H4 (cell line): ENCODE data around the gene INF2. TPM values are rescaled to one million over a fixed set of nuclear protein-coding genes. Genes with fewer than 3 reads are reported as not detected.

Experiments used
- DNase-seq: peaks from one replicate; pipeline ENCODE4 v3.0.0-alpha.2; 2015; ENCODE audit warnings: low spot score
- total RNA-seq: library from RNA; depleted of rRNA; stranded (reverse); fragments of >200 nt; shearing (Covaris generic); gene quantifications from 2 replicates; pipeline ENCODE4 v1.2.3, GENCODE V29; 2014; rRNA removed

The INF2 gene
- total RNA-seq, 1 experiment from 2014 or later: 13.0 TPM

DNA sequence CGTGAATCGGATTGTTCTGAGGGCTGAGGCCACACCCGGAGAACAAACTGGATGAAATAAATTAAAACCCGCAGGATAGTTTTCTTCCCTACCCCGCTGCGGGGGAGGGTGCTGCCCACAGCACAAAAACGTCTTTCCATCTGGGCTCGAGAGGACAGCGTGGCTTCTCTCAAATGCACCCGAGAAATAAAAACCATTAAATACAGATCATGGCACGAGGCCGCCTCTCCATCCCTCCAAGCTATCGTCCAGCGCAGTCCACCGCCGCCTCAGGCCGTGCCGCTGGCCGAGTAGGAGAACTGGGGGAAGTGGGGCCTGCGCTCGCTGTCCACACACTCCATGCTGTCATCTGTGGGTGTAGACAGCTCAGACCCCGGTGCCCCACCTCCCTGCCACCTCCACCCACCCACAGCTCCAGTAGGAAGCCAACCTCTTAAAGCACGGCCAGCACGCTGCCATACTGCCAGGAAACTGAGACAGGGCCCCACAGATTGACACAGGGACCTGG is 80.7 kb downstream of the INF2 start:
- DNase-seq: no peak

DNA sequence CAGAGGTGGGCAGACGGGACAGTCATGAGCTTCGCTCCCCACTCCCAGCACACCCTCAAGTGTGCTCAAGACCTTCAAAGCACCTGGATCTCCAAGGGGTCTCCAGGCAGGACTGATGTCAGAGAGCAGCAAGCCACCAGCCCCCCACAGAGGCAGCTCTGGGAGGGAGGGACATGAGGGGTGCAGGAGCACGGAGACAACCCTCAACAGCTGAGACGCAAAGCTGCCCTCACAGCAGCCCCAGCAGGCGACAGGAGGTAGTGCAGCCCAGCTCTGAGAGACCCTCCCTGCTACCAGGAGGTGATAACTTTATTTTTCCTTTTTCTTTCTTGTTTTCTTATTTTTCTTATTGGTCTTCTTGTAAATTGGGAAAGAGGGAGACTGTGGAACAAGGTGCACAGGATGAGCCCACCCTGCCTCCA is 81.4 kb downstream of the INF2 start:
- no peak for DNase-seq

DNA sequence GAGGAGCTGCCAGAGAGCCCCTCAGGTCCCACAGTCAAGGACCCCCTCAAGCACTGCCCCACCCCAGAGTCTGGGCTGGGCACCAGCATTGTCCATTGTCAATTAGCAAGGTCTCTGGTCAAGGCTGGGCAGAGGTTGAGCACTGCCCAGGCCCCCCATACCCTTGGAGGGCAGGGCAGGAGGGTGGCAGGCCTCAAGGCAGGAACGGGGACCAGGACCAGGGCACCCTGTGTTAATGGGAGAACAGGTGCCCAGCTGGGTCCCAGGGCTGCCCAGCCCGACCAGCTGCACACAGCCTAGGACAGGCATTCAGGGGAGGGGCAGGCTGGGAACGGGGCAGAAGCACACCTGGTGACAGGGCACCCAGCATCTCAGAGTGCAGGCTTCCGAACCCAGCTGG is 82.0 kb downstream of the INF2 start:
- DNase-seq: no peak

Other genes with a start within 250 kb of the INF2 start
- gene C14orf180, start 109.9 kb upstream of the INF2 start, total RNA-seq: not detected in 2 replicates
- not detected in 2 replicates for gene TMEM179, start 84.8 kb upstream of the INF2 start, total RNA-seq
- 3.7 and 4.0 TPM in 2 replicates for gene ADSS1, start 34.6 kb downstream of the INF2 start, total RNA-seq
- gene SIVA1, start 63.5 kb downstream of the INF2 start, total RNA-seq: 286 and 381 TPM in 2 replicates
- gene AKT1, start 106.1 kb downstream of the INF2 start, total RNA-seq: 86.5 and 127 TPM in 2 replicates
- gene ZBTB42, start 111.5 kb downstream of the INF2 start, total RNA-seq: 0.83 and 2.9 TPM in 2 replicates
- 3.5 and 5.2 TPM in 2 replicates for gene CEP170B, start 175.7 kb downstream of the INF2 start, total RNA-seq
- gene PLD4, start 235.3 kb downstream of the INF2 start, total RNA-seq: not detected in 2 replicates